A549 (cell line): ENCODE results near the gene MAPKAPK2. TPM values are rescaled to one million over a fixed set of nuclear protein-coding genes. Genes with fewer than 3 reads are reported as not detected.
A peak's percentile ranks its signal among the peaks of the same experiment; 100 is the strongest.

Source experiments
- ATAC-seq, 2 experiments: fragments of 200-7000 bp in 1 of 2; fragments of >200 bp in 1 of 2; cut with Nextera tagmentation in 1 of 2; cut with Tn5 transposase in 1 of 2; 3 replicates each; pipeline versions ENCODE4 v1.8.0 to v1.9.1; 2018 to 2020; ENCODE audit warnings: mild to moderate bottlenecking in 1 of 2, moderate library complexity in 1 of 2
- CTCF ChIA-PET: fragments of 300-600 bp; sonication (Branson Sonifier 250); formaldehyde crosslinking; extraction: SDS; loops from one replicate; lab custom pipeline; 2021; ENCODE audit warnings: antibody characterized with exemption, inconsistent platforms; lab: Yijun Ruan, JAX
- POLR2A ChIA-PET: fragments of 350-600 bp; formaldehyde crosslinking; extraction: SDS; loops from one replicate; lab custom pipeline; 2021; ENCODE audit warnings: antibody characterized with exemption, inconsistent platforms; lab: Yijun Ruan, JAX
- DNase-seq, 2 experiments: peaks; one replicate each; pipeline versions ENCODE4 v3.0.0 to v3.0.0-alpha.2; 2011 to 2016; ENCODE audit warnings: low read depth in 1 of 2, low spot score in 1 of 2
- FAIRE-seq: peaks from 2 replicates; lab custom pipeline; 2011; peaks lifted over from hg19 to GRCh38; lab: Jason Lieb, UNC
- H3K27ac ChIP-seq, 2 experiments: fragments of >200 bp; sonication (Bioruptor Twin); formaldehyde crosslinking; 3 replicates each; pipeline ENCODE4 v1.5.1; 2016 to 2017
- H3K4me1 ChIP-seq: fragments of >200 bp; sonication (Bioruptor Twin); formaldehyde crosslinking; 3 replicates; pipeline ENCODE4 v1.6.1; 2016
- H3K4me2 ChIP-seq: fragments of >200 bp; sonication (Bioruptor Twin); formaldehyde crosslinking; 3 replicates; pipeline ENCODE4 v1.6.1; 2016
- H3K4me3 ChIP-seq: fragments of >200 bp; sonication (Bioruptor Twin); formaldehyde crosslinking; 3 replicates; pipeline ENCODE4 v1.5.1; 2016
- H3K9me3 ChIP-seq: fragments of >200 bp; sonication (Bioruptor Twin); formaldehyde crosslinking; 3 replicates; pipeline ENCODE4 v1.6.1; 2016
- BCL3 ChIP-seq: fragments of >200 bp; sonication (Bioruptor Twin); formaldehyde crosslinking; IDR thresholded peaks from 3 replicates; pipeline ENCODE4 v1.6.1; 2016
- BHLHE40 ChIP-seq: IDR thresholded peaks from 2 replicates; pipeline ENCODE4 v1.6.1; 2012; ENCODE audit warnings: low read depth, low read length, inconsistent platforms
- CBX8 ChIP-seq: fragments of 200-600 bp; sonication (generic); IDR thresholded peaks from 2 replicates; pipeline ENCODE4 v1.6.1; 2016
- CEBPB ChIP-seq, 2 experiments: fragments of >200 bp in 1 of 2; sonication (Bioruptor Twin) in 1 of 2; formaldehyde crosslinking in 1 of 2; IDR thresholded peaks; 2 replicates each; pipeline ENCODE4 v1.6.1; 2012 to 2016
- CTCF ChIP-seq: fragments of >200 bp; sonication (Bioruptor Twin); formaldehyde crosslinking; IDR thresholded peaks from 3 replicates; pipeline ENCODE4 v1.5.1; 2016
- EHF ChIP-seq: fragments of 250-450 bp; sonication (Bioruptor Pico); IDR thresholded peaks from 2 replicates; pipeline ENCODE4 v1.5.0; 2020; ENCODE audit warnings: mild to moderate bottlenecking
- EP300 ChIP-seq, 2 experiments: fragments of >200 bp; sonication (Bioruptor Twin); formaldehyde crosslinking; IDR thresholded peaks; 2 replicates in 1 of 2; 3 replicates in 1 of 2; pipeline ENCODE4 v1.6.1; 2016 to 2017
- ESRRA ChIP-seq: fragments of 150-350 bp; IDR thresholded peaks from 2 replicates; pipeline ENCODE4 v1.6.1; 2014; ENCODE audit warnings: mild to moderate bottlenecking, low read length, borderline replicate concordance
- FOSB ChIP-seq: fragments of 250-450 bp; sonication (Bioruptor Pico); IDR thresholded peaks from 2 replicates; pipeline ENCODE4 v1.5.0; 2020; ENCODE audit warnings: mild to moderate bottlenecking, moderate library complexity
- HOXB13 ChIP-seq: fragments of 250-450 bp; sonication (Bioruptor Pico); IDR thresholded peaks from 2 replicates; pipeline ENCODE4 v1.5.0; 2020; ENCODE audit warnings: low read depth, mild to moderate bottlenecking, moderate library complexity
- JUN ChIP-seq, 2 experiments: fragments of >200 bp; sonication (Bioruptor Twin); formaldehyde crosslinking; IDR thresholded peaks; 2 replicates in 1 of 2; 3 replicates in 1 of 2; pipeline ENCODE4 v1.6.1; 2016 to 2017
- JUNB ChIP-seq: fragments of >200 bp; sonication (Bioruptor Twin); formaldehyde crosslinking; IDR thresholded peaks from 2 replicates; pipeline ENCODE4 v1.6.1; 2016
- KDM1A ChIP-seq: fragments of 200-600 bp; sonication (generic); IDR thresholded peaks from 2 replicates; pipeline ENCODE4 v1.6.1; 2016; ENCODE audit warnings: low read depth, mild to moderate bottlenecking
- KDM5A ChIP-seq: fragments of 200-600 bp; sonication (generic); IDR thresholded peaks from 2 replicates; pipeline ENCODE4 v1.6.1; 2016; ENCODE audit warnings: antibody characterized with exemption, mild to moderate bottlenecking
- MAZ ChIP-seq: fragments of 150-350 bp; IDR thresholded peaks from 2 replicates; pipeline ENCODE4 v1.6.1; 2014; ENCODE audit warnings: antibody characterized with exemption, low read depth, low read length, borderline replicate concordance
- NFE2L2 ChIP-seq: fragments of 150-350 bp; conservative IDR thresholded peaks from 2 replicates; pipeline ENCODE4 v1.6.1; 2014; ENCODE audit warnings: low read length
- NPAS2 ChIP-seq: fragments of 250-450 bp; sonication (Bioruptor Pico); IDR thresholded peaks from 2 replicates; pipeline ENCODE4 v1.8.0; 2022; ENCODE audit warnings: mild to moderate bottlenecking, moderate library complexity, borderline replicate concordance
- PBX3 ChIP-seq: IDR thresholded peaks from 2 replicates; pipeline ENCODE4 v1.6.1; 2012
- POLR2A ChIP-seq: IDR thresholded peaks from 2 replicates; pipeline ENCODE4 v1.6.1; 2012; ENCODE audit warnings: mild to moderate bottlenecking, low read length
- RFX5 ChIP-seq: fragments of 450-650 bp; IDR thresholded peaks from 2 replicates; pipeline ENCODE4 v1.7.1; 2014; ENCODE audit warnings: antibody characterized with exemption, mild to moderate bottlenecking, moderate library complexity
- RNF2 ChIP-seq: fragments of 200-600 bp; sonication (generic); IDR thresholded peaks from 2 replicates; pipeline ENCODE4 v1.6.1; 2016; ENCODE audit warnings: low read depth, mild to moderate bottlenecking, antibody characterized with exemption, moderate library complexity, borderline replicate concordance
- TFCP2L1 ChIP-seq: fragments of 250-450 bp; sonication (Bioruptor Pico); IDR thresholded peaks from 2 replicates; pipeline ENCODE4 v1.5.0; 2021; ENCODE audit warnings: mild to moderate bottlenecking
- TP53 ChIP-seq: fragments of 250-450 bp; sonication (Bioruptor Pico); IDR thresholded peaks from 2 replicates; pipeline ENCODE4 v1.5.0; 2021; ENCODE audit warnings: mild to moderate bottlenecking, moderate library complexity
- ZFP36 ChIP-seq: fragments of 450-650 bp; IDR thresholded peaks from 2 replicates; pipeline ENCODE4 v1.6.1; 2014; ENCODE audit warnings: borderline replicate concordance; ENCODE audit not compliant: partially characterized antibody
- ZSCAN20 ChIP-seq: fragments of 250-450 bp; sonication (Bioruptor Pico); IDR thresholded peaks from 2 replicates; pipeline ENCODE4 v1.8.0; 2022; ENCODE audit warnings: mild to moderate bottlenecking, moderate library complexity
- WGBS: methylation state at CpG from one replicate; pipeline ENCODE4 v1.1.6; 2017; ENCODE audit errors: missing lambda C conversion rate; 5-methylcytosine and 5-hydroxymethylcytosine counted together
- polyA plus RNA-seq, 4 experiments: library from polyadenylated mRNA; depleted of rRNA in 3 of 4; stranded (reverse); fragments of >200 nt; fragmentation: RNase III in 1 of 4; extraction: RNeasy Plus Mini Kit Qiagen cat#74134 plus additional on column Dnase treatment in 1 of 4; gene quantifications; 2 replicates in 3 of 4; 3 replicates in 1 of 4; pipeline ENCODE4 v1.2.3, GENCODE V29; 2011 to 2017
- TF ChIP-seq, protein P1 (sequence below): fragments of 250-450 bp; sonication (Bioruptor Pico); IDR thresholded peaks from 2 replicates; pipeline ENCODE4 v1.5.0; 2020; ENCODE audit warnings: low read depth, mild to moderate bottlenecking, moderate library complexity

The MAPKAPK2 gene
- polyA plus RNA-seq, 2 of the 4 experiments (the other 2 are of a cell fraction) = 37.2 to 43.0 TPM

GRCh38 chr1:206721454-206721853 is 36.7 kb downstream of the MAPKAPK2 start (continued):
- TF ChIP-seq FOSB (CRISPR knock-in tag) (no peak), KDM5A (no peak), ESRRA (no peak), HOXB13 (no peak), EP300 (IDR thresholded peaks at IDR 0.05) (no peak)
- TF ChIP-seq, protein P1, sequence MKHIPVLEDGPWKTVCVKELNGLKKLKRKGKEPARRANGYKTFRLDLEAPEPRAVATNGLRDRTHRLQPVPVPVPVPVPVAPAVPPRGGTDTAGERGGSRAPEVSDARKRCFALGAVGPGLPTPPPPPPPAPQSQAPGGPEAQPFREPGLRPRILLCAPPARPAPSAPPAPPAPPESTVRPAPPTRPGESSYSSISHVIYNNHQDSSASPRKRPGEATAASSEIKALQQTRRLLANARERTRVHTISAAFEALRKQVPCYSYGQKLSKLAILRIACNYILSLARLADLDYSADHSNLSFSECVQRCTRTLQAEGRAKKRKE (CRISPR knock-in tag) = no peak
- TF ChIP-seq, all 56 proteins: peak for 0

DNA sequence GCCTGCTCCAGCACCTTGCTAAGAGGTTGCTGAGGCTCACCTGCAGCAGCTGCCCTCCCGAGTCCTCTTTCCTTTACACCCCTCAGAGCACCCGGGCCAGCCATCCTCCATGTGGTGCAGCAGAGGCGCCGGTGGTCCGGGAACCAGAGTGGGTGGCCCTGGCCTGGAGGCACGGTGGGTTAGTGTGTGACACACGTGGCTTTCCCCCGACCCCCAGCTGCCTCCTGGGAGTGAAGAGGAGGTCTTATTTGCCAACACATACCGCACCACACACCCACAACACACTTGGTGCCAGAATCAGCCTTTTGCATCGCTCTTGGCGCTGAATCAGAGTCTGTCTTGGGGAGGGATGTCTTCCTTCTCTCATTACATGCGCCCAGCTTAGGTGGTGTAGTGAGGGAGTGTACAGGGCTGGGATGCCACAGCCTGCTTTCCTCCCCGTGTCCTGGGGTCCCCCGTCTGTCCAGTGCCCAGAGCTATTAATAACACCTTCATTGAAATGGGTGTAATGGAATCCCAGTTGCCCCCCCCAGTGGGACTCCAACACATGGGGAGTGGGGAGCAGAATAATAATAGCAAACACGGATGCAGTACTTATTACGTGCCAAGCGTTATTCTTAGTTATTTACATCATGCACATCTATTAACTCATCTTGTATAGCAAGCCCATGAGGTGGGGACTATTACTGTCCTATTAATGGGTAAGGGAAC is 38.2 kb downstream of the MAPKAPK2 start:
- POLR2A ChIA-PET = no interaction called here
- 72% methylated on average over 17 of the region's 17 CpGs for WGBS
- no peak for FAIRE-seq
- no peak for TF ChIP-seq POLR2A
- no peak for TF ChIP-seq ZFP36
- no peak for TF ChIP-seq ZSCAN20
- TF ChIP-seq NPAS2 = no peak
- TF ChIP-seq CEBPB (IDR thresholded peaks at IDR 0.05) = no peak
- no peak for TF ChIP-seq BCL3
- no peak for TF ChIP-seq RFX5
- TF ChIP-seq KDM1A = no peak
- no peak for TF ChIP-seq MAZ
- no peak for TF ChIP-seq JUNB
- TF ChIP-seq TP53 = no peak
- TF ChIP-seq FOSB (CRISPR knock-in tag) = no peak
- no peak for TF ChIP-seq TFCP2L1 (CRISPR knock-in tag)
- no peak for TF ChIP-seq EHF (CRISPR knock-in tag)
- TF ChIP-seq JUN (IDR thresholded peaks at IDR 0.05) = no peak
- TF ChIP-seq RNF2 = no peak
- TF ChIP-seq NFE2L2 = no peak
- peak overlapping the region; percentile 88 for H3K4me2 ChIP-seq
- peaks cover 77% of the 10 kb centered on the region for H3K4me1 ChIP-seq
- H3K9me3 ChIP-seq = no peaks in the 10 kb centered on the region
- peak overlapping the region; percentile 26; the same call in 2 of the 3 replicates for H3K4me3 ChIP-seq
- ATAC-seq = peak; percentile 8 to 9; a peak in 4 of 6 replicates
- peak overlapping the region; percentile 90 to 92 for H3K27ac ChIP-seq
- DNase-seq = no peak
- CTCF ChIA-PET = interaction anchor here (0.7 to 10.6 kb wide), 9 partner anchors 12 to 300 kb away, joined by 3 to 116 read pairs (median 6); no protein-coding TSS in a partner anchor

DNA sequence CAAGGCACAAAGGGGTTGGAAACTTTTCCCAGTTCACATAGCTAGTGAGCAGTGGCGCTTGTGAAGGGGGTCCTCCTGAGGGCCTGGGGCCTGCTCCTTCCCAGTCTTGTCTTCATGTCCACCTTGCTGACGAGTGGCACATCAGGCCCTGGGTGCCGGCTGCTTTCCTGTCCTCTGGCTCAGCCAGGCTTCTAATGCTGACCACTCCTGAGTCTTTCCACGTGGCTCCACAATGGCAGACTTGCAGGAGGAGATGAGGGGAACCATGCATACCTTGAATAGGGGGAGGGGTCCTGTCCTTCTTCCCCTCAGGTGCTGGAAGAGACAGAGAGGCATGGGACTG is 38.7 kb downstream of the MAPKAPK2 start:
- H3K4me3 ChIP-seq = peak overlapping the region; percentile 26; the same call in 2 of the 3 replicates
- TF ChIP-seq CTCF = no peak
- TF ChIP-seq PBX3 = no peak
- no peak for TF ChIP-seq JUNB
- TF ChIP-seq BHLHE40 = no peak
- TF ChIP-seq CBX8 = no peak
- CTCF ChIA-PET = interaction anchor here (1.0 to 10.6 kb wide), 8 partner anchors 12 to 260 kb away, joined by 3 to 116 read pairs (median 6); no protein-coding TSS in a partner anchor
- POLR2A ChIA-PET = no interaction called here
- H3K9me3 ChIP-seq = no peaks in the 10 kb centered on the region
- DNase-seq (peak in 1 of 2 experiments; percentile 27), ATAC-seq (peak; percentile 31 to 47; a peak in 5 of 6 replicates), FAIRE-seq (no peak)
- 55% methylated on average over 4 of the region's 4 CpGs for WGBS
- peak overlapping the region; percentile 90 to 92 for H3K27ac ChIP-seq
- H3K4me1 ChIP-seq = peaks cover 74% of the 10 kb centered on the region
- peak overlapping the region; percentile 88 for H3K4me2 ChIP-seq
